K562 treated with DMSO at 1 percent for 4 hours (cell line): ENCODE results near the gene UTRN. TPM values are rescaled to one million over a fixed set of nuclear protein-coding genes. Genes with fewer than 3 reads are reported as not detected.

Experiments
- total RNA-seq: library from RNA; unstranded; fragments of 300-600 nt; gene quantifications from 2 replicates; pipeline ENCODE4 v1.2.3, GENCODE V29; 2022; ENCODE audit not compliant: insufficient read depth

The UTRN gene
- 7.1 and 10.2 TPM in 2 replicates for total RNA-seq

DNA sequence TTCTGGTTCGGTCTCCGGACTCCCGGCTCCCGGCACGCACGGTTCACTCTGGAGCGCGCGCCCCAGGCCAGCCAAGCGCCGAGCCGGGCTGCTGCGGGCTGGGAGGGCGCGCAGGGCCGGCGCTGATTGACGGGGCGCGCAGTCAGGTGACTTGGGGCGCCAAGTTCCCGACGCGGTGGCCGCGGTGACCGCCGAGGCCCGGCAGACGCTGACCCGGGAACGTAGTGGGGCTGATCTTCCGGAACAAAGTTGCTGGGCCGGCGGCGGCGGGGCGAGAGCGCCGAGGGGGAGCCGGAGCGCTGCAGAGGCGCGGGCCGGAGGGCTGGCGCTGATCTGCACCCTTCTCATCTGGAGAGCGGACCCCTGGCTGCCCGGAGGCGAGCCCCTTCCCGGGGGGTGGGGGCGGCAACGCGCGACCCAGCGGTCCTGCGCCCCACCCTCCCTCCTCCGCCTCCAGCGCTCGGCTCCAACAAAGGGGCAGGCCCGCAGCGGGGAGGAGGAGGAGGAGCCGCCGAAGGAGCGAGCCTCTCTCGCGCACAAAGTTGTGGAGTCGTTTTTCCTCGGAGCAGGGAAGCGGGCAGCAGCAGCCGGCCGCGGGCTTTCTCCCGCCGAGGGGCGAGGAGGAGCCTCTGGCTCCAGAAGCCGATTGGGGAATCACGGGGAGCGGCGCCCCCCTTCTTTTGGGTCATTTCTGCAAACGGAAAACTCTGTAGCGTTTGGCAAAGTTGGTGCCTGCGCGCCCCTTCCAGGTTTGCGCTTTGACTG lies at the start of gene UTRN:
Gene UTRN (plus strand): TSS at position 553 of the 765 bp plus-strand sequence. CDS start 6,494 bp downstream, outside the sequence.

Other genes with a start within 250 kb of the UTRN start
- 514 and 557 TPM in 2 replicates for gene SF3B5, start 189.8 kb upstream of the UTRN start, total RNA-seq
- gene STX11, start 134.8 kb upstream of the UTRN start, total RNA-seq = 0.98 TPM in 1 of 2 replicates, not detected in the other